ENCODE results near the gene VEZF1. TPM values are rescaled to one million over a fixed set of nuclear protein-coding genes. Genes with fewer than 3 reads are reported as not detected.
A peak's percentile ranks its signal among the peaks of the same experiment; 100 is the strongest.

VEZF1 gene
- total RNA-seq, 1 experiment from 2014 or later = 77.7 TPM

DNA sequence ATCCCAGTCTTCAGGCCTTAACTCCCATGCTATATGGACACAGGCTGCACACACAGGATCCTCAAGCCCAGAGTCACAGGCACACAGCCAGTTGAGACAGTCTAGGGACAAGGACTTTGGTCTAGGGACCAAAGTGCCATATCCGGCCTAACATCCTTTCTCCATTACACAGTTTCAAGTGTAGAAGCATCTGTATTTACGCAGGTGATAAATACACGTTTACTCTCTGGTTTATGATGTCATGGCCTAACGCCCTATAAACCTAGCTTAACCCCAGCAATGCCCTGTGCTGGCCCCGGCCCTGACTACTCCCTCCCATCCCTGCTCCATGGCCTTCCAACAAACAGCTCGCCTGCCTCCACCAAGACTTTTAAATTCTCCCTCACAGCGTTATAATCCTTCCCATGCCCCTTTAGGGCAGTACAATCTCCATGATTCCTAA is 50.0 kb downstream of the VEZF1 start:
- Histone ChIP-seq H3K27me3 (replicated peaks; ENCODE audit: insufficient read depth, low read depth, low read length, poor library complexity) (no peaks in the 10 kb centered on the region), H3K4me3 (ENCODE audit: low read depth, low read length, poor library complexity, severe bottlenecking) (no peak overlapping the region), H3K36me3 (ENCODE audit: insufficient read depth, low read length, poor library complexity, severe bottlenecking) (no peaks in the 10 kb centered on the region), H3K4me1 (ENCODE audit: insufficient read depth, low read length, poor library complexity, severe bottlenecking) (peaks cover 56% of the 10 kb centered on the region), H3K27ac (ENCODE audit: low read depth, low read length, poor library complexity, severe bottlenecking) (peak overlapping the region; percentile 49), H3K9me3 (ENCODE audit: low read depth, low read length, poor library complexity, severe bottlenecking) (no peaks in the 10 kb centered on the region)
- no peak for DNase-seq (ENCODE audit: low spot score)
- BruUV-seq (replicated peaks) = no TSS peak
- ChIA-PET POLR2A (ENCODE audit: low non-redundant PET) (no interaction called here), CTCF (no interaction called here)
- no peak for TF ChIP-seq EZH2 (IDR thresholded peaks at IDR 0.05; ENCODE audit: borderline replicate concordance, low read depth, low read length, poor library complexity, severe bottlenecking)
- TF ChIP-seq, protein P1, sequence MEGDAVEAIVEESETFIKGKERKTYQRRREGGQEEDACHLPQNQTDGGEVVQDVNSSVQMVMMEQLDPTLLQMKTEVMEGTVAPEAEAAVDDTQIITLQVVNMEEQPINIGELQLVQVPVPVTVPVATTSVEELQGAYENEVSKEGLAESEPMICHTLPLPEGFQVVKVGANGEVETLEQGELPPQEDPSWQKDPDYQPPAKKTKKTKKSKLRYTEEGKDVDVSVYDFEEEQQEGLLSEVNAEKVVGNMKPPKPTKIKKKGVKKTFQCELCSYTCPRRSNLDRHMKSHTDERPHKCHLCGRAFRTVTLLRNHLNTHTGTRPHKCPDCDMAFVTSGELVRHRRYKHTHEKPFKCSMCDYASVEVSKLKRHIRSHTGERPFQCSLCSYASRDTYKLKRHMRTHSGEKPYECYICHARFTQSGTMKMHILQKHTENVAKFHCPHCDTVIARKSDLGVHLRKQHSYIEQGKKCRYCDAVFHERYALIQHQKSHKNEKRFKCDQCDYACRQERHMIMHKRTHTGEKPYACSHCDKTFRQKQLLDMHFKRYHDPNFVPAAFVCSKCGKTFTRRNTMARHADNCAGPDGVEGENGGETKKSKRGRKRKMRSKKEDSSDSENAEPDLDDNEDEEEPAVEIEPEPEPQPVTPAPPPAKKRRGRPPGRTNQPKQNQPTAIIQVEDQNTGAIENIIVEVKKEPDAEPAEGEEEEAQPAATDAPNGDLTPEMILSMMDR (conservative IDR thresholded peaks at IDR 0.05; ENCODE audit: low read depth, low read length) = no peak
- intact Hi-C loops (cut with micrococcal nuclease; ENCODE audit: unreplicated experiment) = no loop called here

- Histone ChIP-seq H3K27ac (ENCODE audit: low read depth, low read length, poor library complexity, severe bottlenecking) (no peak overlapping the region), H3K4me1 (ENCODE audit: insufficient read depth, low read length, poor library complexity, severe bottlenecking) (peaks cover 54% of the 10 kb centered on the region), H3K4me3 (ENCODE audit: low read depth, low read length, poor library complexity, severe bottlenecking) (no peak overlapping the region), H3K27me3 (replicated peaks; ENCODE audit: insufficient read depth, low read depth, low read length, poor library complexity) (no peaks in the 10 kb centered on the region), H3K9me3 (ENCODE audit: low read depth, low read length, poor library complexity, severe bottlenecking) (no peaks in the 10 kb centered on the region), H3K36me3 (ENCODE audit: insufficient read depth, low read length, poor library complexity, severe bottlenecking) (no peaks in the 10 kb centered on the region)
- intact Hi-C loops (cut with micrococcal nuclease; ENCODE audit: unreplicated experiment) = no loop called here
- DNase-seq (ENCODE audit: low spot score) = no peak
- no TSS peak for BruUV-seq (replicated peaks)
- ChIA-PET POLR2A (ENCODE audit: low non-redundant PET) (no interaction called here), CTCF (no interaction called here)
- TF ChIP-seq, protein P1 (conservative IDR thresholded peaks at IDR 0.05; ENCODE audit: low read depth, low read length) = no peak
- TF ChIP-seq EZH2 (IDR thresholded peaks at IDR 0.05; ENCODE audit: borderline replicate concordance, low read depth, low read length, poor library complexity, severe bottlenecking) = no peak
These were observed 50.6 kb downstream of the VEZF1 start for GRCh38 chr17:57937492-57937891.

GRCh38 chr17:57935833-57936807 is 51.9 kb downstream of the VEZF1 start:
- intact Hi-C loops (cut with micrococcal nuclease; ENCODE audit: unreplicated experiment) = no loop called here
- Histone ChIP-seq H3K4me1 (ENCODE audit: insufficient read depth, low read length, poor library complexity, severe bottlenecking) (peaks cover 45% of the 10 kb centered on the region), H3K27me3 (replicated peaks; ENCODE audit: insufficient read depth, low read depth, low read length, poor library complexity) (no peaks in the 10 kb centered on the region), H3K9me3 (ENCODE audit: low read depth, low read length, poor library complexity, severe bottlenecking) (no peaks in the 10 kb centered on the region), H3K36me3 (ENCODE audit: insufficient read depth, low read length, poor library complexity, severe bottlenecking) (no peaks in the 10 kb centered on the region), H3K27ac (ENCODE audit: low read depth, low read length, poor library complexity, severe bottlenecking) (peak overlapping the region; percentile 77), H3K4me3 (ENCODE audit: low read depth, low read length, poor library complexity, severe bottlenecking) (no peak overlapping the region)
- DNase-seq (ENCODE audit: low spot score) = no peak
- BruUV-seq (replicated peaks) = no TSS peak
- TF ChIP-seq EZH2 (IDR thresholded peaks at IDR 0.05; ENCODE audit: borderline replicate concordance, low read depth, low read length, poor library complexity, severe bottlenecking) = no peak
- TF ChIP-seq, protein P1 (conservative IDR thresholded peaks at IDR 0.05; ENCODE audit: low read depth, low read length) = no peak
- POLR2A ChIA-PET (ENCODE audit: low non-redundant PET) = no interaction called here
- CTCF ChIA-PET = no interaction called here

Measured in A673 (cell line).